D721Med (cell line): ENCODE data around the gene DDX3X.
"Not testable (repeated sequence)": the region's sequence is repeated elsewhere in the genome, so short reads cannot be mapped to it uniquely, and the experiment has no call there.

ENCODE experiments used
- DNase-seq: peaks from one replicate; pipeline ENCODE4 v3.0.0; 2011; ENCODE audit warnings: low spot score; ENCODE audit not compliant: insufficient read length
- FAIRE-seq: peaks from 2 replicates; lab custom pipeline; 2011; peaks lifted over from hg19 to GRCh38; lab: Jason Lieb, UNC
- CTCF ChIP-seq: IDR thresholded peaks from 2 replicates; pipeline ENCODE4 v1.5.1; 2012; ENCODE audit warnings: mild to moderate bottlenecking, control low read depth; ENCODE audit not compliant: insufficient read depth; ENCODE audit errors: missing control alignments

The DDX3X gene

GRCh38 chrX:41314204-41314603 is 19.8 kb upstream of the DDX3X start:
- DNase-seq (no peak), FAIRE-seq (no peak)
- no peak for TF ChIP-seq CTCF

GRCh38 chrX:41314881-41315280 is 19.1 kb upstream of the DDX3X start:
- DNase-seq = no peak
- TF ChIP-seq CTCF = no peak
- no peak for FAIRE-seq

GRCh38 chrX:41316266-41316665 is 17.7 kb upstream of the DDX3X start:
- FAIRE-seq, DNase-seq: not testable (repeated sequence)

- no peak for TF ChIP-seq CTCF
- FAIRE-seq (peak; percentile 11), DNase-seq (no peak)
Observed at GRCh38 chrX:41317477-41318208, 16.3 kb upstream of the DDX3X start.

GRCh38 chrX:41320393-41320792 is 13.6 kb upstream of the DDX3X start:
- TF ChIP-seq CTCF = no peak

GRCh38 chrX:41322821-41323603 is 10.9 kb upstream of the DDX3X start:
- FAIRE-seq (no peak), DNase-seq (no peak)
- no peak for TF ChIP-seq CTCF

More at GRCh38 chrX:41320393-41320792, 13.6 kb upstream of the DDX3X start:
- DNase-seq (no peak), FAIRE-seq (no peak)

GRCh38 chrX:41326431-41326830 is 7.5 kb upstream of the DDX3X start:
- TF ChIP-seq CTCF = no peak
- DNase-seq (no peak), FAIRE-seq (no peak)
